Neural crest cell (in vitro differentiated cells): ENCODE results near the gene POLE4. TPM values are rescaled to one million over a fixed set of nuclear protein-coding genes. Genes with fewer than 3 reads are reported as not detected.
A peak's percentile ranks its signal among the peaks of the same experiment; 100 is the strongest.

ENCODE experiments used
- DNase-seq: peaks from one replicate; pipeline ENCODE4 v3.0.0; 2021; ENCODE audit warnings: low read depth, mixed read lengths, low spot score
- H3K27ac Mint-ChIP-seq: one replicate; pipeline ENCODE4 v1.8.0; 2021; ENCODE audit warnings: mild to moderate bottlenecking, mixed read lengths; ENCODE audit not compliant: unreplicated experiment
- H3K27me3 Mint-ChIP-seq: 2 replicates; pipeline ENCODE4 v1.8.0; 2021; ENCODE audit warnings: low read depth, mild to moderate bottlenecking, mixed read lengths
- H3K36me3 Mint-ChIP-seq: 2 replicates; pipeline ENCODE4 v1.8.0; 2021; ENCODE audit warnings: low read depth, mild to moderate bottlenecking, mixed read lengths
- H3K4me1 Mint-ChIP-seq: 2 replicates; pipeline ENCODE4 v1.8.0; 2021; ENCODE audit warnings: mixed read lengths
- H3K4me3 Mint-ChIP-seq: one replicate; pipeline ENCODE4 v1.8.0; 2021; ENCODE audit warnings: mild to moderate bottlenecking, mixed read lengths
- H3K9me3 Mint-ChIP-seq: 2 replicates; pipeline ENCODE4 v1.8.0; 2021; ENCODE audit warnings: mixed read lengths
- CTCF ChIP-seq: fragments of 200-600 bp; sonication (generic); conservative IDR thresholded peaks from 2 replicates; pipeline ENCODE4 v1.5.0; 2021; ENCODE audit warnings: antibody characterized with exemption, mild to moderate bottlenecking
- total RNA-seq: library from RNA; stranded (reverse); gene quantifications from 2 replicates; pipeline ENCODE4 v1.2.1, GENCODE V29; 2021

POLE4 gene
- total RNA-seq, 1 donor from 2014 or later, result 49.6 TPM

GRCh38 chr2:74951211-74951754 lies 7.2 kb upstream of the POLE4 start:
- Mint-ChIP-seq H3K4me1 (no peaks in the 10 kb centered on the region), H3K27ac (no peak overlapping the region), H3K27me3 (no peaks in the 10 kb centered on the region), H3K4me3 (no peak overlapping the region), H3K9me3 (peaks cover 22% of the 10 kb centered on the region), H3K36me3 (peaks cover 46% of the 10 kb centered on the region)
- no peak for TF ChIP-seq CTCF
- no peak for DNase-seq

DNA sequence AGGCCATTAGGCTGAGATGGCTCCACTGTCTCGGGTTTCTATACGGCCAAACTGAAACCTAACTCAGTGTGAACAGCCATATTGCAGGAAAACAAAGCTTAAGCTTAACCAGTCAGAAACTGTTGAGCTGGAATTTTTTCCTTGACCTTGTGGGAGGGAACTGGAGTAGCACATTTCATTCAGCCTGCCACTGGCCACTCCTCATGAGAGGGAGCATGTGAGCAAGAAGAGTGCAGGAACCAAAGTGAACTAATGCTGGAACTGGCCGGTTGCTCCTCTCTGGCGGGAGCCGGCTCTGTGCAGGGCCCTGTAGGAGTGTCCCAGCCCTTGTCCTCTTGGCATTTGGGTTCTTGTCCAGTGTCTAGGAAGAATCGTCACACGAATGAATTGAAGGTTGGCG lies 5.9 kb upstream of the POLE4 start:
- TF ChIP-seq CTCF, result no peak
- peaks cover 23% of the 10 kb centered on the region for H3K9me3 Mint-ChIP-seq
- no peaks in the 10 kb centered on the region for H3K27me3 Mint-ChIP-seq
- DNase-seq, result no peak
- H3K4me1 Mint-ChIP-seq, result no peaks in the 10 kb centered on the region
- peaks cover 47% of the 10 kb centered on the region for H3K36me3 Mint-ChIP-seq
- H3K27ac Mint-ChIP-seq, result no peak overlapping the region
- no peak overlapping the region for H3K4me3 Mint-ChIP-seq

- Mint-ChIP-seq H3K27ac (no peak overlapping the region), H3K4me3 (no peak overlapping the region), H3K27me3 (no peaks in the 10 kb centered on the region), H3K36me3 (peaks cover 46% of the 10 kb centered on the region), H3K9me3 (peaks cover 21% of the 10 kb centered on the region), H3K4me1 (peaks cover 2% of the 10 kb centered on the region)
- no peak for DNase-seq
- no peak for TF ChIP-seq CTCF
Measured at GRCh38 chr2:74953796-74954499, 4.5 kb upstream of the POLE4 start.

GRCh38 chr2:74954500-74954874 lies 4.0 kb upstream of the POLE4 start:
- DNase-seq, result no peak
- no peak for TF ChIP-seq CTCF
- peaks cover 45% of the 10 kb centered on the region for H3K36me3 Mint-ChIP-seq
- H3K4me1 Mint-ChIP-seq, result peaks cover 4% of the 10 kb centered on the region
- no peak overlapping the region for H3K4me3 Mint-ChIP-seq
- peaks cover 19% of the 10 kb centered on the region for H3K9me3 Mint-ChIP-seq
- no peak overlapping the region for H3K27ac Mint-ChIP-seq
- no peaks in the 10 kb centered on the region for H3K27me3 Mint-ChIP-seq

DNA sequence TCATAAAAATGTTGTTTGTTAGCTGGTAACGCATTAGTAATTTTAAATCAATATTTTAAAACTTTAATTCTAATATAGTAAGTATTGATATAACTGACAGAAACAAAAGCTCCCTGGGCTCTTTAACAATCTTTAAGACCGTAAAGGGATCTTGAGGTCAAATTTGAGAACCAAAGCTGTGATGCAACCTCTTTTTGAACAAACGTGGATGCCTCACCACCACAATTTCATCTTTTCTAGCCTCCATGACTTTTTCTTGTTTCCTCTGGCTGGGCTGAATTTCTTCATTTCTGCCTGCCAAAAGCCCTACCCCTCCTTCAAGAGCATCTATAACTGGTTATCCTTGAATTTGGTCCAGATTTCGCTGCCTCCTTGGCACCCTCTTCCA lies 563 bp upstream of the POLE4 start:
- peaks cover 52% of the 10 kb centered on the region for H3K36me3 Mint-ChIP-seq

More for the DNA sequence above, 563 bp upstream of the POLE4 start:
- Mint-ChIP-seq H3K9me3 (peaks cover 10% of the 10 kb centered on the region), H3K27ac (no peak overlapping the region), H3K27me3 (no peaks in the 10 kb centered on the region), H3K4me1 (peaks cover 4% of the 10 kb centered on the region), H3K4me3 (peak overlapping the region; percentile 44)
- no peak for DNase-seq
- no peak for TF ChIP-seq CTCF
